GM12878 (cell line): Measurements from ENCODE around the gene GPER1. TPM values are rescaled to one million over a fixed set of nuclear protein-coding genes. Genes with fewer than 3 reads are reported as not detected.
A peak's percentile ranks its signal among the peaks of the same experiment; 100 is the strongest.

Experiments
- CEBPZ ChIP-seq: fragments of 150-350 bp; IDR thresholded peaks from 2 replicates; pipeline ENCODE4 v1.6.1; 2016; ENCODE audit warnings: low read depth, low read length
- E2F8 ChIP-seq: fragments of 450-650 bp; IDR thresholded peaks from 2 replicates; pipeline ENCODE4 v1.6.1; 2018; ENCODE audit warnings: mild to moderate bottlenecking, low read depth, moderate library complexity; ENCODE audit not compliant: partially characterized antibody
- HSF1 ChIP-seq: fragments of 150-350 bp; IDR thresholded peaks from 2 replicates; pipeline ENCODE4 v1.6.1; 2014; ENCODE audit warnings: mild to moderate bottlenecking, low read depth, low read length
- IKZF1 ChIP-seq: fragments of 450-650 bp; conservative IDR thresholded peaks from 2 replicates; pipeline ENCODE4 v1.6.1; 2017; ENCODE audit warnings: antibody characterized with exemption, mild to moderate bottlenecking
- JUND ChIP-seq: IDR thresholded peaks from 2 replicates; pipeline ENCODE4 v1.6.1; 2012; ENCODE audit warnings: low read depth, mild to moderate bottlenecking, low read length, improper control_type of control experiment, moderate library complexity
- NBN ChIP-seq: fragments of 450-650 bp; IDR thresholded peaks from 2 replicates; pipeline ENCODE4 v1.6.1; 2016
- PKNOX1 ChIP-seq: fragments of 450-650 bp; IDR thresholded peaks from 2 replicates; pipeline ENCODE4 v1.6.1; 2016; ENCODE audit warnings: mild to moderate bottlenecking
- POU2F2 ChIP-seq: IDR thresholded peaks from 3 replicates; pipeline ENCODE4 v1.6.1; 2011; ENCODE audit warnings: low read depth, mild to moderate bottlenecking, low read length, borderline replicate concordance
- SIN3A ChIP-seq: IDR thresholded peaks from 2 replicates; pipeline ENCODE4 v1.6.1; 2012; ENCODE audit warnings: low read depth, low read length, improper control_type of control experiment
- SKIL ChIP-seq: fragments of 450-650 bp; IDR thresholded peaks from 2 replicates; pipeline ENCODE4 v1.6.1; 2017; ENCODE audit warnings: mild to moderate bottlenecking, low read depth, inconsistent platforms; ENCODE audit not compliant: poor library complexity, severe bottlenecking
- SP1 ChIP-seq: IDR thresholded peaks from one replicate; pipeline ENCODE4 v1.6.1; 2011; ENCODE audit warnings: low read depth, low read length
- YY1 ChIP-seq: IDR thresholded peaks from 2 replicates; pipeline ENCODE4 v1.6.1; 2011; ENCODE audit warnings: low read depth, mild to moderate bottlenecking, low read length
- ZBTB33 ChIP-seq: fragments of 450-650 bp; IDR thresholded peaks from 2 replicates; pipeline ENCODE4 v1.6.1; 2017; ENCODE audit warnings: mild to moderate bottlenecking
- ZNF207 ChIP-seq: fragments of 450-650 bp; IDR thresholded peaks from 2 replicates; pipeline ENCODE4 v1.6.1; 2014; ENCODE audit warnings: antibody characterized with exemption, mild to moderate bottlenecking, borderline replicate concordance
- polyA plus RNA-seq, 11 experiments: library from polyadenylated mRNA; depleted of rRNA in 4 of 11; unstranded in 6 of 11; stranded (reverse) in 5 of 11; fragments of >200 nt; fragmentation: Nextera tagmentation in 4 of 11; fragmentation: Illumina TruSeq in 1 of 11; extraction: Ambion mirVana in 4 of 11; extraction: Trizol in 1 of 11; gene quantifications; 1 replicate in 1 of 11; 2 replicates in 10 of 11; pipeline versions ENCODE4 v1.2.1 to v1.2.3, GENCODE V29; 2011 to 2016; ENCODE audit warnings: inconsistent platforms in 2 of 11, missing spikeins in 2 of 11, low read depth in 1 of 11
- total RNA-seq, 4 experiments: library from RNA; depleted of rRNA in 3 of 4; stranded (reverse); fragments of >200 nt in 3 of 4; fragmentation: Illumina TruSeq in 1 of 4; extraction: Trizol in 1 of 4; gene quantifications; 2 replicates each; pipeline versions ENCODE4 v1.2.1 to v1.2.3, GENCODE V29; 2013 to 2021

Gene GPER1
- total and polyA plus RNA-seq, 10 of the 15 experiments (the other 5 are each of a cell fraction or from before 2014, with no cell fraction given), result 0.03 to 6.5 (median 2.6) TPM

- TF ChIP-seq E2F8, result no peak
- no peak for TF ChIP-seq HSF1
- TF ChIP-seq CEBPZ, result no peak
- TF ChIP-seq JUND, result 0 out of 2 replicates have a peak, but pooled peaks have one; percentile 24
- TF ChIP-seq SKIL, result peak; percentile 10
- TF ChIP-seq SIN3A, result 0 out of 2 replicates have a peak, but pooled peaks have one; percentile 32
- peak; percentile 92 for TF ChIP-seq YY1
- TF ChIP-seq NBN, result peak; percentile 91
- TF ChIP-seq SP1, result peak; percentile 52
- TF ChIP-seq IKZF1, result peak; percentile 67
- 0 out of 2 replicates have a peak, but pooled peaks have one; percentile 57 for TF ChIP-seq ZNF207
- TF ChIP-seq POU2F2, result no peak; the same call in 2 of the 3 replicates
- 0 out of 2 replicates have a peak, but pooled peaks have one; percentile 55 for TF ChIP-seq ZBTB33
- no peak for TF ChIP-seq PKNOX1
Measured at GRCh38 chr7:1086588-1087464, 1.1 kb upstream of the GPER1 start (continued).
